Fibroblast of mammary gland (primary cell): Measurements from ENCODE around the gene SRSF11.

Source experiments
- DNase-seq: peaks from one replicate; pipeline ENCODE4 v3.0.0-alpha.2; 2010; ENCODE audit warnings: low read depth
- H3K4me3 ChIP-seq: 2 replicates; pipeline ENCODE4 v1.5.1; 2011; ENCODE audit warnings: low read depth, mild to moderate bottlenecking, low read length, moderate library complexity; ENCODE audit not compliant: control insufficient read depth
- TF ChIP-seq, protein P1 (sequence below): conservative IDR thresholded peaks from 2 replicates; pipeline ENCODE4 v1.5.1; 2011; ENCODE audit warnings: low read depth, low read length, inconsistent platforms; ENCODE audit not compliant: control insufficient read depth, insufficient read depth

Gene SRSF11

DNA sequence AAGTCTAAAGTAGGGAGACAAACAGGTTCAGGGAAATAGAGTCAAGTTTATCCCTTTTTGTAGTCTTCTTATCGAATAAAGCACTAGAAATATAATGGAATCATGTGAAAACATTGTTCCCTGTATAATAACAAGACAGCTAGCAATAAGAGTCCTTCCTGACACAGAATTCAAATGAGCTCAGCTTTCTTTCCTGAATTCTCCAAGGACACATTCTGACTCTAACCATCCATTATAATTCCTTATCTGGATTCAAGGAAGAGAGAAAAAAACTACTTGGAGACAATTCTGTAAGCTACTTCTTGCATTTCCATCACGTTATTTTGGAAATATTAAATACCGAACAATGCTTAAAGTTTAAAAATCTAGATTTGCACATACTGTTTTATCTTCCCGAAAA lies 74.6 kb downstream of the SRSF11 start:
- TF ChIP-seq, protein P1, sequence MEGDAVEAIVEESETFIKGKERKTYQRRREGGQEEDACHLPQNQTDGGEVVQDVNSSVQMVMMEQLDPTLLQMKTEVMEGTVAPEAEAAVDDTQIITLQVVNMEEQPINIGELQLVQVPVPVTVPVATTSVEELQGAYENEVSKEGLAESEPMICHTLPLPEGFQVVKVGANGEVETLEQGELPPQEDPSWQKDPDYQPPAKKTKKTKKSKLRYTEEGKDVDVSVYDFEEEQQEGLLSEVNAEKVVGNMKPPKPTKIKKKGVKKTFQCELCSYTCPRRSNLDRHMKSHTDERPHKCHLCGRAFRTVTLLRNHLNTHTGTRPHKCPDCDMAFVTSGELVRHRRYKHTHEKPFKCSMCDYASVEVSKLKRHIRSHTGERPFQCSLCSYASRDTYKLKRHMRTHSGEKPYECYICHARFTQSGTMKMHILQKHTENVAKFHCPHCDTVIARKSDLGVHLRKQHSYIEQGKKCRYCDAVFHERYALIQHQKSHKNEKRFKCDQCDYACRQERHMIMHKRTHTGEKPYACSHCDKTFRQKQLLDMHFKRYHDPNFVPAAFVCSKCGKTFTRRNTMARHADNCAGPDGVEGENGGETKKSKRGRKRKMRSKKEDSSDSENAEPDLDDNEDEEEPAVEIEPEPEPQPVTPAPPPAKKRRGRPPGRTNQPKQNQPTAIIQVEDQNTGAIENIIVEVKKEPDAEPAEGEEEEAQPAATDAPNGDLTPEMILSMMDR: no peak
- no peak for DNase-seq
- no peak overlapping the region for H3K4me3 ChIP-seq

DNA sequence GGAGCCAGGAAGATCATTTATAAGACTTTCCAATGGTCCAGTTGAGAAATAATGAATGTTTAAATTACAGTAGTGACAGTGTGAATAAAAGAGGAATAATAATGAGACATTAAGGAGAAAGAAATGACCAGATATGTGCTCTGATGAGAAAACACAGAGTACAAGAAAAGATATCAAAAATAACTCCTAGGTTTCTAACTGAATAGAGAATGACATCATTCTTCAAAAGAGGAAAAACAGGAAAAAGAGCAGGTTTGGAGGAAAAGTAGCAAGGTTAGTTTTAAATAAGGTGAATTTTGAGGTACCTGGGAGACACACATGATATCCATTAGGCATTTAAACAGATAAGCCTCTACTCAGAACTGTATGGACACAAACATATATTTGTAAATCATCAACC lies 78.3 kb downstream of the SRSF11 start:
- TF ChIP-seq, protein P1: no peak
- DNase-seq: no peak

More for the DNA sequence above, 78.3 kb downstream of the SRSF11 start:
- no peak overlapping the region for H3K4me3 ChIP-seq
